ENCODE data around the gene CBLB.

Gene CBLB

DNA sequence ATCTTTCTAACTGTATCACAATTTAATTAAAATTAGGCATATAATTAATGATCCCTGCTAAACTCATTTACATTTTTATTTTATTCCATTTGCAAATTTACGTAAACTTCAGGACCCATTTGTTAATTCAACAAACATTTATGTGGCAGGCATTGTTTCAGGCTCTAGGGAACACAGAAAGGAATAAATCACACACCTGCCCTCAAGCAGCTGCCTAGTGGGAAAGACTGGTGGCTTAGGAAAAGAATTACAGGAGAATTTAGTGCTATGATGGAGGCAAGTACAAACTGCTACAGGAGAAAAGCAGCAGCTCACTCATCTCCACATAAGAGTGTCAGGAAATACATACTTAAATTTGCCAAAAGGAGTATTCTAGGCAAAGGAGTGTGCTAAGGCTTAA, 11.2 kb downstream of the CBLB start:
- no peak overlapping the region for H3K4me3 ChIP-seq (ENCODE audit: low read length)
- DNase-seq (ENCODE audit: low read depth) = no peak
- TF ChIP-seq, protein P1, sequence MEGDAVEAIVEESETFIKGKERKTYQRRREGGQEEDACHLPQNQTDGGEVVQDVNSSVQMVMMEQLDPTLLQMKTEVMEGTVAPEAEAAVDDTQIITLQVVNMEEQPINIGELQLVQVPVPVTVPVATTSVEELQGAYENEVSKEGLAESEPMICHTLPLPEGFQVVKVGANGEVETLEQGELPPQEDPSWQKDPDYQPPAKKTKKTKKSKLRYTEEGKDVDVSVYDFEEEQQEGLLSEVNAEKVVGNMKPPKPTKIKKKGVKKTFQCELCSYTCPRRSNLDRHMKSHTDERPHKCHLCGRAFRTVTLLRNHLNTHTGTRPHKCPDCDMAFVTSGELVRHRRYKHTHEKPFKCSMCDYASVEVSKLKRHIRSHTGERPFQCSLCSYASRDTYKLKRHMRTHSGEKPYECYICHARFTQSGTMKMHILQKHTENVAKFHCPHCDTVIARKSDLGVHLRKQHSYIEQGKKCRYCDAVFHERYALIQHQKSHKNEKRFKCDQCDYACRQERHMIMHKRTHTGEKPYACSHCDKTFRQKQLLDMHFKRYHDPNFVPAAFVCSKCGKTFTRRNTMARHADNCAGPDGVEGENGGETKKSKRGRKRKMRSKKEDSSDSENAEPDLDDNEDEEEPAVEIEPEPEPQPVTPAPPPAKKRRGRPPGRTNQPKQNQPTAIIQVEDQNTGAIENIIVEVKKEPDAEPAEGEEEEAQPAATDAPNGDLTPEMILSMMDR (conservative IDR thresholded peaks at IDR 0.05; ENCODE audit: low read length) = no peak

DNA sequence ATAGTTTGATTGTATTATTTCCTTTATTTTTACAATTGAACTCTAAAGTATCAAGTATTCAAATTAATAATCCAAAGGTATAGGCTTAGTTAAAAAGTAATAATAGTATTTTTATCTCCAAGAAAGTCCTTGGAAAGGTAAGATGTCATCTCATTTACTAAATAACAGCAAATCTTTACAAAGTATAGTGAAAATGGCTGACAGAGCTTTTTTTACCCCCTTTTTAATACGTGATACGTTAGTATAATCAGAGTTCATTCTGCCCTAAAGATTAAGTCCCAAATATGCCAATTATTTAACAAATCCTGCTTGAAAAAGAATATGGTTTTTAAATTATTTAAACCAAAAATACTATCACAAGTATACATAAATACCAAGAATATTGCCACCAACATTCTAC, 12.2 kb downstream of the CBLB start:
- H3K4me3 ChIP-seq (ENCODE audit: low read length) = no peak overlapping the region
- TF ChIP-seq, protein P1 (conservative IDR thresholded peaks at IDR 0.05; ENCODE audit: low read length) = no peak
- no peak for DNase-seq (ENCODE audit: low read depth)

DNA sequence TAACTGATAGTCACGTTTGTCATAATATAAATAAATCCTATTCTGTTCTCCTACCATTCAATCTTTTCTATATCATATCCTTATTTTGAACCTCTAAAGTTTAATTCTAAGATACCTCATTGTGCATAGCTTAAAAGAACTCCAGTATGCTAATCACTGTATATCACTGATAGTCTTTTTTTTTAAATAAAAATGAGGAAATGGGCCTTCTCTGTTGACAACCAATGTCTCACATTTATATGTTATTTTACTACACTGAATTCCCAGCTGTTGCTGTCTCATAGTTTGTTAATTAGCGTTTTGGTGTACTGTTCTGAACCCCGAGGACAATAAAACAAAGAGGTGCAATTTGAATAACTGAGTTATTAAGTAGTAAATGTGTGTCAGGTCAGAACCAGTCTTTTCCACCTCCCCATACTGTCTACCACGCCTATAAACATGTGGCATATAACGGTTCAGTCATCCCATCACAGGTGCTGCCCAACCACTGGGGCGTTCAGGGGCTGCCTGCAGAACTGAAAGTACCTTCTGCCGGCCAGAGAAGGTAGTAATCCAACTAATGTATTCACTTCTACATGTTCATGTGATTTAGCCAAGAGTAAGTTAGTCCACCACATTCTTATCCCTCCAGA, 14.9 kb downstream of the CBLB start:
- TF ChIP-seq, protein P1 (conservative IDR thresholded peaks at IDR 0.05; ENCODE audit: low read length) = no peak
- DNase-seq (ENCODE audit: low read depth) = no peak
- no peak overlapping the region for H3K4me3 ChIP-seq (ENCODE audit: low read length)

DNA sequence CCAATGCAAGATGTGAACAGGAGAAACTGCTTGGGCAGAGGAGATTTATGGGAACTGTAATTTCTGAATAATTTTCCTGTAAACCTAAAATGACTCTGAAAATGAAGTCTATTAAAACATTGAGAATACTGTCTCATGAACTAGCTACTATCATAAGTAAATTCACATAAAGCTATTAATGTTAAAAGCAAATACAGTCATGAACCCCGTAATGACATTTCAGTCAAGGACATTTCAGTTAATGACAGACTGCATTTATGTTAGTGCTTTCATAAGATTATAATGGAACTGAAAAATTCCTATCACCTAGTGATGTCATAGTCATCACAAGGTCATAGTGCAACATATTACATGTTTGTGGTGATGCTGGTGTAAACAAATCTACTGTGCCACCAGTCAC, 17.2 kb downstream of the CBLB start:
- DNase-seq (ENCODE audit: low read depth) = no peak
- H3K4me3 ChIP-seq (ENCODE audit: low read length) = no peak overlapping the region
- TF ChIP-seq, protein P1 (conservative IDR thresholded peaks at IDR 0.05; ENCODE audit: low read length) = no peak

DNA sequence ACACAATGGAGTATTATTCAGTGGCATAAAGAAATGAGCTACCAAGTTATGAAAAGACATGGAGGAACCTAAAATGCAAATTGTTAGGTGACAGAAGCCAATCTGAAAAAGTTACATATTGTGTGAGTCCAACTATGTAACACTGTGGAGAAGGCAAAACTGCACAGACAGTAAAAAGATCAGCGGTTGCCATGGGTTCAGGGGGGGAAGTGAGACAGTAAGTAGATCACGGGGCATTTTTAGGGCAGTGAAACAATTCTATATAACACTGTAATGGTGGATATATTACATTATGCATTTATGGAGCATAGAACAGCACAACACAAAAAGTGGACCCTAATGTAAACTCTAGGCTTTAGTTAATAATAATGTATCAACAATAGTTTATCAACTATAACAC, 17.6 kb downstream of the CBLB start:
- no peak overlapping the region for H3K4me3 ChIP-seq (ENCODE audit: low read length)
- no peak for DNase-seq (ENCODE audit: low read depth)
- TF ChIP-seq, protein P1 (conservative IDR thresholded peaks at IDR 0.05; ENCODE audit: low read length) = no peak

DNA sequence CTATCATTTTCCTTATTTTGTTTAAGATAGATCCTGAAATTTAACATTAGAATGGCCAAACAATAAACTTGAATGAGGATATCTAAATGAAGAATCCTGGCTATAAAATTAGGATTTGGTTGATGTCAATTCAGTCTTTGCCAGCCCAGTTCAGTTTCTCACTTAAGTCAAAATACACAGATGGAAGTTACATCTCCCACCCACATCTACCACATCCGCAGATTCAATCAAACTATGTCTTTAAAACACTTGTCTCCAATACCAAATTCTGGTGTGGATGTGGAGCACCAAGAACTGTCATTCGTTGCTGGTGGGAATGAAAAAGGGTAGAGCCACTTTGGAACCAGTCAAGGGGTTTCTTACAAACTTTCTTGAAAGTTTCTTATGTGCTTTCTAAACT, 18.2 kb downstream of the CBLB start:
- TF ChIP-seq, protein P1 (conservative IDR thresholded peaks at IDR 0.05; ENCODE audit: low read length) = no peak
- DNase-seq (ENCODE audit: low read depth) = no peak
- H3K4me3 ChIP-seq (ENCODE audit: low read length) = no peak overlapping the region

DNA sequence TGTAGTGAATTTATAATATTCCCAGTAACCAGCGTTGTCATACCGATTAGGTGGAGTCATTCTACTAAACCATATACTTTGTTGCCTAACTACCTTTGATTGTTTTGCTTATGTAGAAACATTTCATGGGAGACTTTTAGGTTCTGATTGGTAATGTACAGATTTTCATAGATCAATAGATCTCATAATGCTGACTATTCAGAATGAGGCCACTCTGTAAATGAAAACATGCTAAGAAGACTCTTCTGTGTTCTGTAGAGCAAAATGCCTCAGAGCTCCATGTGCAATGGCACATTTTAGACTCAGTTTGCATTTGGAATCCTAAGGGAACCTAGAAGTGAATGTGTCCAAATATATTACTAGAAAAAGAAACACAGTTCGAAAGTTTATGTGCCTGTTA, 20.0 kb downstream of the CBLB start:
- DNase-seq (ENCODE audit: low read depth) = no peak
- TF ChIP-seq, protein P1 (conservative IDR thresholded peaks at IDR 0.05; ENCODE audit: low read length) = no peak

More for the DNA sequence above, 20.0 kb downstream of the CBLB start:
- H3K4me3 ChIP-seq (ENCODE audit: low read length) = no peak overlapping the region
